ENCODE data around the gene ENTREP3.
"Not testable (repeated sequence)": the region's sequence is repeated elsewhere in the genome, so short reads cannot be mapped to it uniquely, and the experiment has no call there.

The ENTREP3 gene

DNA sequence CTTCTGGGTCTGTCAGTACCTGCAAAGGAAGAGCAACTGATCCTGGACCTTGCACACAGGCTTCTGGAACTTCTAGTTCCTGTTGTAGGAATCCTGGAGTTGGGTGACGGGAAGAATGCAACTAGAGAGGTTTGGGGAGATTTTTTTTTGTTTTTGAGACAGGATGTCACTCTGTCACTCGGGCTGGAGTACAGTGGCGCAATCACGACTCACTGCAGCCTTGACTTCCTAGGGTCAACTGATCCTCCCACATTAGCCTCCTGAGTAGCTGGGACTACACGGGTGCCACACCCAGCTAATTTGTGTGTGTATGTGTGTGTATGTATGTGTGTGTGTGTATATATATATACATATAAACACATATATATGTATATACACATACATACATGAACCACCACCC lies 18.8 kb downstream of the ENTREP3 start:
- peaks cover 22% of the 10 kb centered on the region for H3K4me1 ChIP-seq (ENCODE audit: control insufficient read depth, insufficient read depth, low read length)

DNA sequence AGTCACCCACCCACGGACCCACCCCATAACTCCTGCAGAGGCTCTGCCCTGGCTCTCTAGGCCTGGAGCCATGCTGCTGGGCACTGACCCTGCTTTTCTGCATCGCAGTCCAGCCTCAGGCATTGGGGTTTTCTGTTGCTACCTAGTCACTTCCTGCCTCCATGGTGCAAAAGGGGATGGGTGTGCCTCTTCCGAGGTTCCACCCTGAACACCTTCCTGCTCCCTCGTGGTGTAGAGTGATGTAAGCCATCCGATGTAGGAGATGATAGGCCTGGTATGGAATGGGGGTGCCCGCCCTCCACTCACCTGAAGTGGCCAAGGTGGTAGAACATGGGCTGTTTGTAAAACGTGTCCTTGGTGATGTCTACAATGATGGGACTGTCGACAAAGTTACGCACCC lies 19.9 kb downstream of the ENTREP3 start:
- H3K4me3 ChIP-seq (ENCODE audit: low read length in 2 of 2); H3K9ac ChIP-seq (ENCODE audit: low read length in 2 of 2); H3K9me3 ChIP-seq (ENCODE audit: control insufficient read depth in 2 of 2, low read length in 2 of 2); H3K27ac ChIP-seq (ENCODE audit: low read length); H3K27me3 ChIP-seq (ENCODE audit: control insufficient read depth in 1 of 2, insufficient read depth in 2 of 2, low read length in 2 of 2); H3K36me3 ChIP-seq (ENCODE audit: control insufficient read depth in 2 of 2, insufficient read depth in 2 of 2, low read length in 2 of 2): not testable (repeated sequence)
- peaks cover 16% of the 10 kb centered on the region for H3K4me1 ChIP-seq (ENCODE audit: control insufficient read depth, insufficient read depth, low read length)

More for the DNA sequence above, 18.8 kb downstream of the ENTREP3 start:
- no peak overlapping the region for H3K9ac ChIP-seq (ENCODE audit: low read length in 2 of 2)
- H3K9me3 ChIP-seq (ENCODE audit: control insufficient read depth in 2 of 2, low read length in 2 of 2) = no peaks in the 10 kb centered on the region
- H3K27me3 ChIP-seq (ENCODE audit: control insufficient read depth in 1 of 2, insufficient read depth in 2 of 2, low read length in 2 of 2) = no peaks in the 10 kb centered on the region
- peaks cover 6 to 7% of the 10 kb centered on the region in 2 donors for H3K36me3 ChIP-seq (ENCODE audit: control insufficient read depth in 2 of 2, insufficient read depth in 2 of 2, low read length in 2 of 2)
- no peak overlapping the region for H3K27ac ChIP-seq (ENCODE audit: low read length)
- H3K4me3 ChIP-seq (ENCODE audit: low read length in 2 of 2) = no peak overlapping the region

DNA sequence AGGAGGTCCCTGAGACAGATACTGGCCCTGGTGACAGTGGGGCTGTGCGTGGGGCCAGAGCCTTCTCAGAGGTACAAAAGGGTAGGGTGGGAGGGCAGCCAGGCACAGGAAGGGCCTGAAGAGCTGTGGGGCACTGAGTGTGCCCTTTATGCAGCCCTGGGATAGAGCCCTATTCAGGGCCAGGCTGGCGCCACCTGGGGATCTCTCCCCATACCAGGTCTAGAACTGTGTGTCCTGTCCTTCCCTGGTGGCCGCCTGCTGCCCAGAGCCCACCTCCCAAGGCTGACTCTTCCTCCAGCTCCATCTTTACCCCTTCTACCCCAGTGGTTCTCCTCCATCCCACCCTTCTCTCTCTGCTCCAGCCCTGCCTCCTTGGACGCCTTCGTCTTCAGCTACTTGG lies 21.8 kb downstream of the ENTREP3 start:
- H3K9me3 ChIP-seq (ENCODE audit: control insufficient read depth in 2 of 2, low read length in 2 of 2); H3K9ac ChIP-seq (ENCODE audit: low read length in 2 of 2); H3K4me3 ChIP-seq (ENCODE audit: low read length in 2 of 2); H3K36me3 ChIP-seq (ENCODE audit: control insufficient read depth in 2 of 2, insufficient read depth in 2 of 2, low read length in 2 of 2); H3K27ac ChIP-seq (ENCODE audit: low read length); H3K27me3 ChIP-seq (ENCODE audit: control insufficient read depth in 1 of 2, insufficient read depth in 2 of 2, low read length in 2 of 2): not testable (repeated sequence)
- peaks cover 14% of the 10 kb centered on the region for H3K4me1 ChIP-seq (ENCODE audit: control insufficient read depth, insufficient read depth, low read length)

DNA sequence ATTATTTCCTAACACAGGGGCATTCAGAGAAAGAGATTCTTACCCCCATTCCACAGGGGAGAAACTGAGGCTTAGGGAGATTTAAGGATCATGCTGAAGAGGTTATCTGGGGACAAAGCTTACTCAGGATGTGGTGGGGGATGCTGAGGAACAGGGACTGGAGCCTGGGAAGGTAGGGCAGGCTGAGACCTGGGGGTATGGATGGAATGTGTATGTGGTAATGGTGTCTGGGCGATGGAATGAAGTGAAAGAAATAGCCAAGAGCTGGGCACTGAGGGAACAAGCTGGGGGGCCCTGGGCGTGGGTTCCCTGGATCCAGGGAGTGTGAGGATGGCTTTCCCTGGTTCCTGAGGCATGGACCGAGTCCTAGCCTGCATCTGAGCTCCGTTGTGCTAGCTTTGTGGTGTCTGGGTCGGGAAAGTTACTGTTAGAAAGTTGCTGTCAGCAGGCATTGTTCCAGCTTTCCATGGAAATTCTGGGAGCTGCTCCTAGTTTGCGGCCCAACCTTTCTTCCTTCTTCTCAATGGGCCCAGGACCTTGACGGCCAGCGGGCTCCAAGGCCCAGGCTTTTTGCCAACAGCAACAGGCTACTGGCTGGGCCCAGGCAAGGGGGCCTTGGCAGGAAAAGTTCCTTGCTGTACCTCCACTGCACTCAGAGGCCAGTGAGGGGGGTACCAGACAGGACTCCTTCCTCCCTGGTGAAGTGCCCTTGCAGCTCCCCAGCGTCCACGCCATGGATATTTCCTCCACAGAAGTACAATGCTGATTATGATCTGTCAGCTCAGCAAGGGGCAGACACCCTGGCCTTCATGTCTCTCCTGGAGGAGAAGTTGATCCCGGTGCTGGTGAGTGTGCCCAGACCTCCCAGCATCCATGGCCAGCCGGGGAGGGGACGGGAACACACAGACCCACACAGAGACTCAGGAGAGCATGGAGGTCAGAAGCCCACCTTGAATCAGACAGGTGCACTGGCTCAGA lies 23.0 kb downstream of the ENTREP3 start:
- not testable (repeated sequence) for H3K9ac ChIP-seq (ENCODE audit: low read length in 2 of 2); H3K4me3 ChIP-seq (ENCODE audit: low read length in 2 of 2); H3K27me3 ChIP-seq (ENCODE audit: control insufficient read depth in 1 of 2, insufficient read depth in 2 of 2, low read length in 2 of 2); H3K36me3 ChIP-seq (ENCODE audit: control insufficient read depth in 2 of 2, insufficient read depth in 2 of 2, low read length in 2 of 2); H3K9me3 ChIP-seq (ENCODE audit: control insufficient read depth in 2 of 2, low read length in 2 of 2)
- Histone ChIP-seq H3K27ac (ENCODE audit: low read length) (peak overlapping the region; percentile 73), H3K4me1 (ENCODE audit: control insufficient read depth, insufficient read depth, low read length) (peaks cover 23% of the 10 kb centered on the region)

DNA sequence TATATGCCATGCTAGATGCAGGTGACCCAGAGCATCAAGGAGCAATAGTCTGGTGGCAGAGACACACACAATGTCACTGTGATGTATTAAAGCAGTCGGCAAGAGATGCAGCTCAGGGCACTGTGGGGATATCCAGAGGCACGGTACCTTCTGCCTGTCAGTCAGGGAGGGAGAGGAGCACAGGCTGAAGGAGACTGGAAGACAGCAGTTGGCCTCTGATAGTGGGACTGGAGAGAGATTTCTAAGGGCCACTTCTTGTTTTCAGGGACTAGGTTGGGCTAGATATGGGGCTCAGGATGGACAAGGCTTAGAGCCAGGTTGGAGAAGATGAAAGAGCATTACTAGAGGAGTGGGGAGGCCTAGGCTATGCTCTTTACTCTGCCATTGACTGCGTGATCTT lies 24.0 kb downstream of the ENTREP3 start:
- not testable (repeated sequence) for H3K9me3 ChIP-seq (ENCODE audit: control insufficient read depth in 2 of 2, low read length in 2 of 2); H3K4me3 ChIP-seq (ENCODE audit: low read length in 2 of 2); H3K36me3 ChIP-seq (ENCODE audit: control insufficient read depth in 2 of 2, insufficient read depth in 2 of 2, low read length in 2 of 2); H3K27me3 ChIP-seq (ENCODE audit: control insufficient read depth in 1 of 2, insufficient read depth in 2 of 2, low read length in 2 of 2); H3K9ac ChIP-seq (ENCODE audit: low read length in 2 of 2)
- H3K4me1 ChIP-seq (ENCODE audit: control insufficient read depth, insufficient read depth, low read length) = peaks cover 29% of the 10 kb centered on the region
- H3K27ac ChIP-seq (ENCODE audit: low read length) = peak overlapping the region; percentile 73

DNA sequence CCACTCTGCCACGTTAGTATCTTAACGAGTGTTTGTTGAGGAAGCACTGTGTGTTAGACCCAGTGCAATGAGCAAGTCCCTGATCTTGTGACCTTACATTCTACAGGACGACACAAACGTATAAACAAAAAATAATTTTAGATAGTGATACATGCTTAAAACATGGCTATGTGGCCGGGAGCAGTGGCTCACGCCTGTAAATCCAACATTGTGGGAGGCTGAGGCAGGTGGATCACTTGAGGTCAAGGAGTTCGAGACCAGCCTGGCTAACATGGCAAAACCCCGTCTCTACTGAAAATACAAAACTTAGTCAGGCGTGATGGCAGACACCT lies 27.2 kb downstream of the ENTREP3 start:
- Histone ChIP-seq H3K36me3 (ENCODE audit: control insufficient read depth in 2 of 2, insufficient read depth in 2 of 2, low read length in 2 of 2) (no peaks in the 10 kb centered on the region), H3K27ac (ENCODE audit: low read length) (peak overlapping the region; percentile 85), H3K4me1 (ENCODE audit: control insufficient read depth, insufficient read depth, low read length) (peaks cover 31% of the 10 kb centered on the region), H3K4me3 (ENCODE audit: low read length in 2 of 2) (peak overlapping the region; percentile 80 to 81), H3K9me3 (ENCODE audit: control insufficient read depth in 2 of 2, low read length in 2 of 2) (no peaks in the 10 kb centered on the region), H3K27me3 (ENCODE audit: control insufficient read depth in 1 of 2, insufficient read depth in 2 of 2, low read length in 2 of 2) (no peaks in the 10 kb centered on the region), H3K9ac (ENCODE audit: low read length in 2 of 2) (peak overlapping the region; percentile 62 to 87)

DNA sequence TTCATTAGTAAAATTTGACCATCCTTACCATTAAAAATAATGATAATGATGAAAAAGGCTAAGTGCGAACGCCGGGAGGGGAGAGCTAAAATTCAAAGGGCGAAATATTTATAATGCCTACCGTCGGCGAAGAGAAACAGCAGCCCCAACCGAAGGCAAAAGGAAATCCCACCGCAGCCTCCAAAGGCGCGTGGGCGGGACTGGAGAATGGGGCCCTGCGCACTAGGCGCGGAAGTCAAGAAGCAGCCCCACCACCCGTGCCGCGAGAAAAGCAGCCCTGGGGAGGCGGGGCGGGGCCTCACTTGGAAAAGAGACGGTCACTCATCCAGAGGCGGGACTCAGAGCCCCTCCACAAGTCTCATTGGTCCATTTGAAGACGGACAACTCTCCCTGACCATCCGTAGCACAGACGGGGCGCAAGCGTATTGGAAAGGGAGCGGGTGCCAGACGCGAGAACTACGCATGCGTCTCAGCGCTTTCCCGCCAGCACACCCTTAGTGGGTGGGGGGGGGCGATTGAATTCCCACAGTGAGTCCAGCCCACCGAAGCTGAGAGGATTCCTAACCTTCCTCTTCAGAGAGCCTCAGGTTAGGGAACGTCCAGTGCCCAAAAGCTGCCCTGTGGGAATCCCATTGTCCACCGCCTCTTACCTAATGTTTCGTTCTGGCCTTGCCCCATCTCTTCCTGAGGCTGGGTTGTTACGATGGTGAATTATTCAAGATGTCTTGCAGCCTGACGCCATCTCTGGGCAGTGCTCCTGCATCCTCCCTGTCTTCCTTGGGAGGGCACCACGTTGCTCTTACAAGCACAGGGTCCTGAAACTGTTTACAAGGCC lies 27.8 kb downstream of the ENTREP3 start:
- Histone ChIP-seq H3K9me3 (ENCODE audit: control insufficient read depth in 2 of 2, low read length in 2 of 2) (no peaks in the 10 kb centered on the region), H3K9ac (ENCODE audit: low read length in 2 of 2) (peak overlapping the region; percentile 62 to 87), H3K27ac (ENCODE audit: low read length) (peak overlapping the region; percentile 85), H3K4me3 (ENCODE audit: low read length in 2 of 2) (peak overlapping the region; percentile 80 to 81), H3K27me3 (ENCODE audit: control insufficient read depth in 1 of 2, insufficient read depth in 2 of 2, low read length in 2 of 2) (no peaks in the 10 kb centered on the region), H3K4me1 (ENCODE audit: control insufficient read depth, insufficient read depth, low read length) (peaks cover 27% of the 10 kb centered on the region), H3K36me3 (ENCODE audit: control insufficient read depth in 2 of 2, insufficient read depth in 2 of 2, low read length in 2 of 2) (no peaks in the 10 kb centered on the region)

DNA sequence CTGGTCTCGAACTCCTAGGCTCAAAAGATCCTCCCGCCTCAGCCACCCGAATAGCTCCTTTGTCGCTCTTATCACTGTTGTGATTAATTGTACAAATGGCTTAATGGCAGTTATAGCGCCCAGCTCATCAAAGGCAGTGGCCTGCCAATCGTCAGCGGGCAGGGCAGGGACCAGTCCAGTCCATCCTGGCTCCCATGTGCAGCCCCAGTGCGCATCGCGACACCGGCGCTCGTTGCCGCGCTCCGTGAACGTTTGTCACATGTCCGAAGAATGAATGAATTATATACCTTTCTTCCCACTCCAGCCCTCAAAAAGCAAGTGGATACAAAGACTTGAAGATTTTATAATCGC lies 28.4 kb downstream of the ENTREP3 start:
- H3K4me1 ChIP-seq (ENCODE audit: control insufficient read depth, insufficient read depth, low read length) = peaks cover 21% of the 10 kb centered on the region

DNA sequence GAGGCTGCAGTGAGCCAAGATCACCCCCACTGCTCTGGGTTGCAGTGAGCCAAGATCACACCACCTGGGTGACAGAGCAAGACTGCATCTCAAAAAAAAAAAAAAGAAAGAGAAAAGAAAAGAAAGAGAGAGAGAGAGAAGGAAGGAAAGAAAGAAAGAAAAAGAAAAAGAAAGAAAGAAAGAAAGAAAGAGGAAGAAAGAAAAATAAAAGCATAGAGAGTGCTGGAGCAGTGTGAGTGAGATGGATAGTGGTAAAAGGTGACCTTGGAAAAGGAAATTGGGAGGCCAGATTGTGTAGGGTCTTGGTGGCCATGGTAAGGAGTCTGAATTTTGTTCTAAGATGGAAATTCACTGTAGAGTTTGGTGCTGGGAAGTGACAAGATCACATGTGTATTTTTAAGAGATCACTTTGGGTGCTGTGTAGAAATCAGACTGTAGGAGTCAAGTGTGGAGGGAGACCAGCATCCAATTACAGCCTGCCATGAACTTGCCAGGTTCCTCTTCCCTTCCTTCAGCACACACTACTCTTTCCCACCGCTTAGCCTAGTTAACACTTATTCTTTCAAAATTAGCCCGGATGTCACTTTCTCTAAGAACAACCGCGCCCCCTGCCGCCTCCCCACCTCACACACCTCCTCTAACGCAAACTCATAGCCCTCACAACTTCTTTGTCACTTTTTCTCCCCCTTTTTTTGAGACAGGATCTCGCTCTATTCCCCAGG lies 28.9 kb downstream of the ENTREP3 start:
- Histone ChIP-seq H3K4me1 (ENCODE audit: control insufficient read depth, insufficient read depth, low read length) (peaks cover 17% of the 10 kb centered on the region), H3K9ac (ENCODE audit: low read length in 2 of 2) (peak overlapping the region; percentile 62 to 66), H3K27me3 (ENCODE audit: control insufficient read depth in 1 of 2, insufficient read depth in 2 of 2, low read length in 2 of 2) (no peaks in the 10 kb centered on the region), H3K36me3 (ENCODE audit: control insufficient read depth in 2 of 2, insufficient read depth in 2 of 2, low read length in 2 of 2) (no peaks in the 10 kb centered on the region), H3K9me3 (ENCODE audit: control insufficient read depth in 2 of 2, low read length in 2 of 2) (no peaks in the 10 kb centered on the region), H3K27ac (ENCODE audit: low read length) (peak overlapping the region; percentile 85), H3K4me3 (ENCODE audit: low read length in 2 of 2) (peak overlapping the region; percentile 80 to 81)

More for the DNA sequence above, 28.4 kb downstream of the ENTREP3 start:
- Histone ChIP-seq H3K9ac (ENCODE audit: low read length in 2 of 2) (peak overlapping the region; percentile 62 to 66), H3K27me3 (ENCODE audit: control insufficient read depth in 1 of 2, insufficient read depth in 2 of 2, low read length in 2 of 2) (no peaks in the 10 kb centered on the region), H3K4me3 (ENCODE audit: low read length in 2 of 2) (peak overlapping the region; percentile 80 to 81), H3K9me3 (ENCODE audit: control insufficient read depth in 2 of 2, low read length in 2 of 2) (no peaks in the 10 kb centered on the region), H3K27ac (ENCODE audit: low read length) (peak overlapping the region; percentile 85), H3K36me3 (ENCODE audit: control insufficient read depth in 2 of 2, insufficient read depth in 2 of 2, low read length in 2 of 2) (no peaks in the 10 kb centered on the region)

DNA sequence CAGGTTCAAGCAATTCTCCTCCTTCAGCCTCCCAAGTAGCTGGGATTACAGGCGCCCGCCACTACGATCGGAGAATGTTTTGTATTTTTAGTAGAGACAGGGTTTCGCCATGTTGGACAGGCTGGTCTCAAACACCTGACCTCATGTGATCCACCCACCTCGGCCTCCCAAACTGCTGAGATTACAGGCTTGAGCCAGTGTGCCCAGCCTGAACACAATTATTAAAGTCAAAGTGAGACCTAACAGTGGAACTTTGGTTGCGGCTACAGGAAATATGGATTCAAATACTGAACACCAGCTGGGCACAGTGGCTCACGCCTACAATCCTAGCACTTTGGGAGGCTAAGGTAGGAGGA lies 29.9 kb downstream of the ENTREP3 start:
- not testable (repeated sequence) for H3K27ac ChIP-seq (ENCODE audit: low read length); H3K27me3 ChIP-seq (ENCODE audit: control insufficient read depth in 1 of 2, insufficient read depth in 2 of 2, low read length in 2 of 2); H3K4me3 ChIP-seq (ENCODE audit: low read length in 2 of 2); H3K36me3 ChIP-seq (ENCODE audit: control insufficient read depth in 2 of 2, insufficient read depth in 2 of 2, low read length in 2 of 2); H3K9me3 ChIP-seq (ENCODE audit: control insufficient read depth in 2 of 2, low read length in 2 of 2); H3K9ac ChIP-seq (ENCODE audit: low read length in 2 of 2)
- H3K4me1 ChIP-seq (ENCODE audit: control insufficient read depth, insufficient read depth, low read length) = peaks cover 17% of the 10 kb centered on the region
